GM10248 (cell line): ENCODE data around the gene CPNE9.
A peak's percentile ranks its signal among the peaks of the same experiment; 100 is the strongest.

Experiments
- CTCF ChIA-PET: fragments of 300-600 bp; sonication (Branson Sonifier 250); formaldehyde crosslinking; extraction: SDS; loops from one replicate; lab custom pipeline; 2021; ENCODE audit warnings: antibody characterized with exemption; lab: Yijun Ruan, JAX
- POLR2A ChIA-PET: fragments of 350-650 bp; sonication (Branson Sonifier 250); formaldehyde crosslinking; extraction: SDS; loops from one replicate; lab custom pipeline; 2020; ENCODE audit warnings: antibody characterized with exemption; lab: Yijun Ruan, JAX
- DNase-seq: peaks from one replicate; pipeline ENCODE4 v3.0.0; 2012; ENCODE audit errors: extremely low spot score
- TF ChIP-seq, protein P1 (sequence below): IDR thresholded peaks from 2 replicates; pipeline ENCODE4 v1.5.1; 2012; ENCODE audit warnings: mild to moderate bottlenecking, low read depth; ENCODE audit errors: extremely low read depth, missing control alignments, control extremely low read depth

CPNE9 gene

DNA sequence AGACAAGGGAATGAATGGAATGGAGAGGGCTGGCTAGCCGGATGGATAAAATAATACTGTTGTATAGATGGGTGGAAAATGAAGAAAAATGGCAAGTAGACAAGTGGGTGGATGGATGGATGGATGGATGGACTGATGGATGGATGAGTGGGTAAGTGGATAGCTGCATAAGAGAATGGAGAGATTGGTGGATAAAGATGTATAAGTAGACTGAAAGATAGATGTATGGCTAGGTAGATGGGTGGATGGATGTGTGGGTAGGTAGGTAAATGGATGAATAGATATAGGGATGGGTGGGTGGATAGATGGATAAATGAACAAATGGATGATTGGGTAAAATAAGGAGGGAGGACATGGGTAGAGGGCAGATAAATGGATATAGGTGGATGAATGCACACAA is 13.9 kb downstream of the CPNE9 start:
- no peak for DNase-seq
- CTCF ChIA-PET = interaction anchor here (1.6 to 2.6 kb wide), 3 partner anchors 10 to 13 kb away, joined by 4 to 12 read pairs (median 4); no protein-coding TSS in a partner anchor
- TF ChIP-seq, protein P1, sequence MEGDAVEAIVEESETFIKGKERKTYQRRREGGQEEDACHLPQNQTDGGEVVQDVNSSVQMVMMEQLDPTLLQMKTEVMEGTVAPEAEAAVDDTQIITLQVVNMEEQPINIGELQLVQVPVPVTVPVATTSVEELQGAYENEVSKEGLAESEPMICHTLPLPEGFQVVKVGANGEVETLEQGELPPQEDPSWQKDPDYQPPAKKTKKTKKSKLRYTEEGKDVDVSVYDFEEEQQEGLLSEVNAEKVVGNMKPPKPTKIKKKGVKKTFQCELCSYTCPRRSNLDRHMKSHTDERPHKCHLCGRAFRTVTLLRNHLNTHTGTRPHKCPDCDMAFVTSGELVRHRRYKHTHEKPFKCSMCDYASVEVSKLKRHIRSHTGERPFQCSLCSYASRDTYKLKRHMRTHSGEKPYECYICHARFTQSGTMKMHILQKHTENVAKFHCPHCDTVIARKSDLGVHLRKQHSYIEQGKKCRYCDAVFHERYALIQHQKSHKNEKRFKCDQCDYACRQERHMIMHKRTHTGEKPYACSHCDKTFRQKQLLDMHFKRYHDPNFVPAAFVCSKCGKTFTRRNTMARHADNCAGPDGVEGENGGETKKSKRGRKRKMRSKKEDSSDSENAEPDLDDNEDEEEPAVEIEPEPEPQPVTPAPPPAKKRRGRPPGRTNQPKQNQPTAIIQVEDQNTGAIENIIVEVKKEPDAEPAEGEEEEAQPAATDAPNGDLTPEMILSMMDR = no peak
- POLR2A ChIA-PET = no interaction called here

DNA sequence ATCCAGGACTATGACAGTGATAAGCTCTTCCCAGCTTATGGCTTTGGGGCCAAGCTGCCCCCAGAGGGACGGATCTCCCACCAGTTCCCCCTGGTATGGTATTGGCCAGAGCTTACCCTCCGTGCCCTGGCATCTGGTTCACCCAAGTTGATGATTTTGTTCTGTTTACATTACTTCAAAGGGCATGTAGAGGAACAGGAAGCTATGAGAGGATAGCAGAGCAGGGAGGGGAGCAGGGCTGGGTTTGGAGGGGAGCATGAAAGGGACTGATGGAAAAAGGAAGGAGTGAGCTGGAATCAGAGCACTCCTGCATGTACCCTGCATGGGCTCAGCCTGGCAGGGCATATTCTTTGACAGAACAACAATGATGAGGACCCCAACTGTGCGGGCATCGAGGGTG is 14.5 kb downstream of the CPNE9 start:
- TF ChIP-seq, protein P1 = no peak
- CTCF ChIA-PET = interaction anchor here (1.6 to 2.6 kb wide), 3 partner anchors 9 to 13 kb away, joined by 4 to 12 read pairs (median 4); no protein-coding TSS in a partner anchor
- POLR2A ChIA-PET = no interaction called here
- DNase-seq = no peak

DNA sequence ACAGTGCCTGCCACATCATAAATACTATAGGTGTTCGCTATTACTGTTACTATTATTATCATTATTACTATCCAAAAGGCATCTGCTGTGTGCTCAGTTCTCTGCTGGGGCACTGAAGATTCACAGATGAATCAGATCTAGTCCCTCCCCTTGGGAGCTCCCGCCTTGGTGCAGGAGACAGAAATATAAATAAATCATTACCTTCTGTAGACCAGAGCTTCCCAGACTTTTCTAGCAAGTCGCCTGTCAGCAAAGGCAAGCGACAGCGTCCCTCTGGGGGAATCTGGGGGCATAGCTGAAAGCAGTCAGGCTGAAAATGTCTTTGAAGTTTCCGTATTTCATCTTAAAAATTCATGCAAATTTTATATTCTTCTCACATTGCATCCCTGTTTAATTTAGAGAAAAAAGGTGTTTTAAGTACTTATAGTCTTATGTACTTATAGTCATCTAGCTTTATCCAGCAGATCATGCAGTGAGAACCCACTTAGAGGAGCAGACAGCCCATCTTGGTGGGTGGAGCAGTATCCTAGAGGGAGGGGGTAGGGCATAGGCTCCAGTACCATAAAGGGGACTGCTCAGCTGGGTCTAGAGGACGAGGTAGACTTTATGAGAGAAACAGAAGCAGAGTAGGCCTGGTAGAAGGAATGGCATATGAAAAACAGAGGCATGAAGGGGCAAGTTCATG is 17.5 kb downstream of the CPNE9 start:
- POLR2A ChIA-PET = no interaction called here
- TF ChIP-seq, protein P1 = no peak
- CTCF ChIA-PET = interaction anchor here (1.1 to 1.5 kb wide), 2 partner anchors 9 to 19 kb away, joined by 3 to 4 read pairs; no protein-coding TSS in a partner anchor
- DNase-seq = no peak

DNA sequence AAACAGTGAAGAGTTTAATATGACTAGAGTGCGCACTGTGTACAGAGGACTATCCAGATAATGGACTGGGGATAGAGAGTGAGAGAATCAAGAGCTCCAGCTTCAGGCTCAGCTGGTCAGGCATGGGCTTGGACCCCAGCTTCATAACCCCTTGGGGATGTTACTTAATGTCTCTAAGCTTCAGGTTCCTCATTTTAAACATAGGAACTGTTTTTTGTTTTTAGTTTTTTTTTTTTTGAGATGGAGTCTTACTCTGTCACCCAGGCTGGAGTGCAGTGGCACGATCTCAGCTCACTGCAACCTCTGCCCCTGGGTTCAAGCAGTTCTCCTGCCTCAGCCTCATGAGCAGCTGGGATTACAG is 18.0 kb downstream of the CPNE9 start:
- TF ChIP-seq, protein P1 = no peak
- ChIA-PET POLR2A (no interaction called here), CTCF (interaction anchor here (1.1 to 1.5 kb wide), 2 partner anchors 9 to 18 kb away, joined by 3 to 4 read pairs; no protein-coding TSS in a partner anchor)
- DNase-seq = no peak

DNA sequence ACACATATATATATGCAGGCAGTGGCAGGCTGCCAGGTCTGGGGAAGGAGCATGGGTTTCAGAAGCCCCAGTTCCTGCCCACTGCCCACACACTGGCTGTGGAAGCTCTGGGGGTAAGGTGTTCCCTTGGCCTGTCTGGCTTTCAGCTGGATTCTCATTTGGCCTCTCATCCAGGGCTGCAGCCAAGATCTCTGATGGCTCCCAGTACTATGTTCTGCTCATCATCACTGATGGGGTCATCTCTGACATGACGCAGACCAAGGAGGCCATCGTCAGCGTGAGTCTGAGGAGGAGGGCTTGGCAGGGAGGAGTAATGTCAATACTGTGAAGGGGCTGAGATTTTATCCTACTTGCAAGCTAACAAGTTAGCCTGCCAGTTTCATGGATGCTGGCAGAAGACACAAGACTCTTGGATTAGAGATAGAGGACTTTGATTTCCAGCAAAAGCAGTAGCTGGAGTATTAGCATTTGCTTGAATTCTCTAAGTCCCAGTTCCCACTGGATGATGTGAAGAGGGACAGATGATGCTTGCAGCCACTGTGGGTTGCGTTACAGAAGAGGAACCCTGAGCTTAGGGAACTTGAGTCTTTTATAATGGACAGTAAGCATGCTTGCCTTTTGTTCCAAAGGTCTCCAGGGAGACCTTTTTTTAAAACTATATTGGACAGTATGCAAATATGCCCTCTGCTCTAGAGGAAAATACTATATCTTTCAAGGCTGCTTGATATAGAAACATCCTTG is 22.3 kb downstream of the CPNE9 start:
- DNase-seq = no peak
- TF ChIP-seq, protein P1 = no peak
- ChIA-PET CTCF (interaction anchor here (1.0 to 3.2 kb wide), 5 partner anchors 15 to 223 kb away, joined by 3 to 17 read pairs (median 4); partner anchors contain the start of gene OGG1), POLR2A (no interaction called here)

DNA sequence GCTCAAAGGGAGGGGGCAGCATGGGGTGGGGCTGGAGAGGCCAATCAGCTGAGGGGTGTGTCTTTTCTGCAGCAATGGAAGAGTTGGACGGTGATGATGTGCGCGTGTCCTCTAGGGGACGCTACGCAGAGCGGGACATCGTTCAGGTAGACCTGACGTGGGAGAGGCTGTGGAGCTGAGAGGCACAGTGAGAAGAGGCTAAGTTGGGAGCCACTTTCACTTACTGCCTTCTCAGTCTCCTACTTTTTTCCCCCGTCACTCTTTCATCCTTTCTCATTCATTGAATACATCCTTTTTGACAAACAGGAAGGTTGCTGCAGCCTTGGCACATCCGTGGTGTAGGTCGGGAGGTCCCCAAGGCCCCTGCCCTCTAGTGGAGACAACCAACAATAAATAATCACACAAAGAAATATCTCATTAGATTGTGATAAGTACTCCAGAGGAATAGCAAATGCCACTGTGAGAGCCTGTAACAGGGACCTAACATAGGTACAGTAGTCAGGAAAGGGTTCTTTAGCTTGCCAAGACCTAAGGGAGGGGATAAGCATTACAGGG is 23.5 kb downstream of the CPNE9 start:
- CTCF ChIA-PET = interaction anchor here (0.6 to 3.2 kb wide), 15 partner anchors 9 to 365 kb away, joined by 3 to 17 read pairs (median 4); partner anchors contain the start of gene THUMPD3
- peak; percentile 34 for DNase-seq

More for the DNA sequence above, 23.5 kb downstream of the CPNE9 start:
- POLR2A ChIA-PET = no interaction called here
- TF ChIP-seq, protein P1 = peak; percentile 35
